ENCODE data around the gene VSIR.
A peak's percentile ranks its signal among the peaks of the same experiment; 100 is the strongest.

Gene VSIR

DNA sequence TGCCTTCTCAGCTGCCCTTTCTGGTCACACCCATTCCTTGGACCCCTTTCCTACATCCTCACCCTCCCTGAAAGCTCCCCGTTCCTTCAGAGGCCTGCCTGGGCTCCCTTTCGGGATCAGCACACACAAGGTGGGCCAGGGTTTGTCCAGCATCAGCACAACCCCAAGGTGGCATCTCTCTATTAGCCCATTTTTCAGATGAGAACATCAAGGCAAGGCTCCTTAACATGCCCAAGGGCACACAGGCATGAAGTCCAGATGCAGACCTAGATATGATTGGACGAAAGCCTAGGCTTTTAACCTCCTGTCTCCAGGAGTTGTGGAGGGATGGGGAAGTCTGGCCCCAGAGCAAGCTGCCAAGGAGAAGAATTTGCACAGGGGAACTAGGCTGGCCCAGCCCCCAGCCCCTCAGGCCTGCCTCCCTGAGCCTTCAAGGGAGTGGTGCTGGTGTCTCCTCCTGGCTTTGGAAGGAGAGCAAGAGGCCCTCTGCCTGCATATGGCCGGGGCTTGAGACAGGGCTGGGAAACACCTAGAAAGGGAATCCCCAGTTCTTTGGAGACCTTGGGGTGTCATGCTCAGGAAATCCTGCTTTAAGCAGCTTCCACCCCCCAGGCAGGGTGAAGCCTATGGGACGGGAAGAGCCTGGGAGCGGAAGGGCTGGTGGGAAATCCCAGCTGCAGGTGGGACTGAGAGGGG lies 9.0 kb upstream of the VSIR start:
- CTCF ChIA-PET, result interaction anchor here (0.7 to 2.7 kb wide), 13 partner anchors 8 to 114 kb away, joined by 3 to 13 read pairs (median 5); partner anchors contain the start of gene VSIR
- 85% methylated on average over 4 of the region's 6 CpGs for WGBS (ENCODE audit: insufficient coverage)
- Histone ChIP-seq H3K4me1 (ENCODE audit: control extremely low read depth in 1 of 4, control insufficient read depth in 4 of 4, insufficient read depth in 4 of 4, low read length in 3 of 4) (peaks cover 2 to 62% (median 33%) of the 10 kb centered on the region in 4 experiments), H3K27ac (ENCODE audit: insufficient read depth in 1 of 2, low read depth in 1 of 2, low read length in 2 of 2, poor library complexity in 1 of 2, severe bottlenecking in 2 of 2) (no peak overlapping the region), H3K36me3 (ENCODE audit: control insufficient read depth in 4 of 4, insufficient read depth in 4 of 4, low read length in 3 of 4) (no peaks in the 10 kb centered on the region), H3K4me3 (ENCODE audit: control insufficient read depth in 1 of 7, extremely low read depth in 1 of 7, insufficient read depth in 4 of 7, low read depth in 2 of 7, low read length in 6 of 7) (no peak overlapping the region), H3K27me3 (replicated peaks in 2 of 5; ENCODE audit: control insufficient read depth in 4 of 5, insufficient read depth in 5 of 5, low read length in 4 of 5) (no peaks in the 10 kb centered on the region), H3K9me3 (ENCODE audit: control extremely low read depth in 1 of 5, control insufficient read depth in 4 of 5, insufficient read depth in 2 of 5, low read depth in 1 of 5, low read length in 4 of 5) (no peaks in the 10 kb centered on the region)
- POLR2A ChIA-PET, result interaction anchor here (0.6 to 0.9 kb wide), 2 partner anchors 29 to 147 kb away, joined by 3 to 4 read pairs; no protein-coding TSS in a partner anchor
- no peak for DNase-seq

DNA sequence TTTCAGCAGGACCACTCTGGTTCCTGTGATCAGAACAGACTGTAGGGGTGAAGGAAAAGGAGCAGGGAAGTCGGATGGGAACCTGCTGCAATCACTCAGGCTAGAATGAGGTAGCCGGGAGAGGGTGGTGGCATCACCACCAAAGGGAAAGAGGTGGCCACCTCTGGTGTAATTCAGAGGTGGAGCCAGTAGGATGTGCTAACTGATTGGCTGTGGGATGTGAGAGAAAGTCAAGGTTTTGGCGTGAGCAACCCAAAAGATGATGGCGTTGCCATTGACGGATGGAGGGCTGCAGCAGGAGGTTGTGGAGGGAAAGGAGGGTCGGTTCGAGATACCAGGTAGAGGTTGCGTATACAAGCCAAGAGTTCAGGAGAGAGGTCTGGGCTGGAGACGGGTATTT lies 7.4 kb upstream of the VSIR start:
- H3K4me1 ChIP-seq (ENCODE audit: control extremely low read depth in 1 of 4, control insufficient read depth in 4 of 4, insufficient read depth in 4 of 4, low read length in 3 of 4), result peaks cover 13 to 79% (median 50%) of the 10 kb centered on the region in 4 experiments
- H3K9me3 ChIP-seq (ENCODE audit: control extremely low read depth in 1 of 5, control insufficient read depth in 4 of 5, insufficient read depth in 2 of 5, low read depth in 1 of 5, low read length in 4 of 5), result no peaks in the 10 kb centered on the region
- H3K27me3 ChIP-seq (replicated peaks in 2 of 5; ENCODE audit: control insufficient read depth in 4 of 5, insufficient read depth in 5 of 5, low read length in 4 of 5), result no peaks in the 10 kb centered on the region
- ChIA-PET POLR2A (no interaction called here), CTCF (interaction anchor here (0.9 to 1.7 kb wide), 3 partner anchors 16 to 75 kb away, joined by 3 to 4 read pairs (median 3); no protein-coding TSS in a partner anchor)
- H3K4me3 ChIP-seq (ENCODE audit: control insufficient read depth in 1 of 7, extremely low read depth in 1 of 7, insufficient read depth in 4 of 7, low read depth in 2 of 7, low read length in 6 of 7), result no peak overlapping the region
- no peaks in the 10 kb centered on the region for H3K36me3 ChIP-seq (ENCODE audit: control insufficient read depth in 4 of 4, insufficient read depth in 4 of 4, low read length in 3 of 4)
- no peak overlapping the region for H3K27ac ChIP-seq (ENCODE audit: insufficient read depth in 1 of 2, low read depth in 1 of 2, low read length in 2 of 2, poor library complexity in 1 of 2, severe bottlenecking in 2 of 2)
- peak in 1 of 3 donors; percentile 39 for DNase-seq
- 97% methylated on average over 9 of the region's 9 CpGs for WGBS (ENCODE audit: insufficient coverage)

DNA sequence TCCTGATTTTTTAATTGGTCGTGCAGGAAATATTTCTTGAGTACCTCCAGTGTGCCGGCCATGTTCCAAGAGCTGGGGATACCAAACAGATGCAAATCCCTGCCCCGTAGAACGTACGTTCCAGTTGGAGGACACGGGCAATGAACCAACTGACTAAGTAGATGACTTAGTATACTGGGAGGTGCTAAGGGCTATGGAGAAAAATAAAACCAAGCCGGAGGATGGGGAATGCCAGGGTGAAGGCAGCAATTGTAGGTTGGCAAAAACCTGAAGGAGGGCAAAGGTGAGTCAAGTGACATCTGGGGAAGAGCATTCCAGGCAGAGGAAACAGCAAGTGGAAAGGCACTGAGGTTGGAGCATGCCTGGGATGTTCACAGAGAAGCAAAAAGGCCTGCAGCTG lies 6.8 kb upstream of the VSIR start:
- ChIA-PET POLR2A (no interaction called here), CTCF (interaction anchor here (0.9 to 9.9 kb wide), 4 partner anchors 17 to 74 kb away, joined by 3 to 133 read pairs (median 12); no protein-coding TSS in a partner anchor)

DNA sequence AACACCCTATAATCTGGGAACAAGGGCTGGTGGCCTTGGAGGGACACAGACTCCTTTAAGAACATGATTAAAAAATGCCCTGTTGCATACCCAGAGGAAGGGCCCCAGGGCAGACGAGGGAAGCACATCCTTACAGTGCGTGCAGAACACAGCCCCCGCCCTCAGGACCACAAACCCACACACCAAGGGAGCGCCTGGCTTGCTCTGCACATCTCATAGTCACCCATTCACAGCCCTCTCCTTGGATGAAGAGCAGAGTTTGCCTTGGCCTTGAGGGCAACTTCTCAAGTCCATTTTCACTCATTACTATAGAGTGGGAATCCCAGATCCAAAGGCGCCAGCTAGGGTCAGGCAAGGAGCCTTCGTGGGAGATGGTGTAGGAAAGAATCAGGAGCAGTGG lies 6.3 kb upstream of the VSIR start:
- WGBS (ENCODE audit: insufficient coverage), result 85% methylated on average over 4 of the region's 6 CpGs

More for the DNA sequence above, 6.8 kb upstream of the VSIR start:
- no peaks in the 10 kb centered on the region for H3K9me3 ChIP-seq (ENCODE audit: control extremely low read depth in 1 of 5, control insufficient read depth in 4 of 5, insufficient read depth in 2 of 5, low read depth in 1 of 5, low read length in 4 of 5)
- no peak overlapping the region for H3K4me3 ChIP-seq (ENCODE audit: control insufficient read depth in 1 of 7, extremely low read depth in 1 of 7, insufficient read depth in 4 of 7, low read depth in 2 of 7, low read length in 6 of 7)
- H3K27me3 ChIP-seq (replicated peaks in 2 of 5; ENCODE audit: control insufficient read depth in 4 of 5, insufficient read depth in 5 of 5, low read length in 4 of 5), result no peaks in the 10 kb centered on the region
- H3K4me1 ChIP-seq (ENCODE audit: control extremely low read depth in 1 of 4, control insufficient read depth in 4 of 4, insufficient read depth in 4 of 4, low read length in 3 of 4), result peaks cover 16 to 85% (median 55%) of the 10 kb centered on the region in 4 experiments
- DNase-seq, result no peak
- no peak overlapping the region for H3K27ac ChIP-seq (ENCODE audit: insufficient read depth in 1 of 2, low read depth in 1 of 2, low read length in 2 of 2, poor library complexity in 1 of 2, severe bottlenecking in 2 of 2)
- H3K36me3 ChIP-seq (ENCODE audit: control insufficient read depth in 4 of 4, insufficient read depth in 4 of 4, low read length in 3 of 4), result no peaks in the 10 kb centered on the region
- 100% methylated on average over 6 of the region's 7 CpGs for WGBS (ENCODE audit: insufficient coverage)

GRCh38 chr10:71778071-71778825 lies 4.9 kb upstream of the VSIR start:
- DNase-seq, result no peak
- Histone ChIP-seq H3K4me3 (ENCODE audit: control insufficient read depth in 1 of 7, extremely low read depth in 1 of 7, insufficient read depth in 4 of 7, low read depth in 2 of 7, low read length in 6 of 7) (no peak overlapping the region), H3K36me3 (ENCODE audit: control insufficient read depth in 4 of 4, insufficient read depth in 4 of 4, low read length in 3 of 4) (no peaks in the 10 kb centered on the region), H3K4me1 (ENCODE audit: control extremely low read depth in 1 of 4, control insufficient read depth in 4 of 4, insufficient read depth in 4 of 4, low read length in 3 of 4) (peaks cover 22 to 93% (median 59%) of the 10 kb centered on the region in 4 experiments), H3K9me3 (ENCODE audit: control extremely low read depth in 1 of 5, control insufficient read depth in 4 of 5, insufficient read depth in 2 of 5, low read depth in 1 of 5, low read length in 4 of 5) (no peaks in the 10 kb centered on the region), H3K27me3 (replicated peaks in 2 of 5; ENCODE audit: control insufficient read depth in 4 of 5, insufficient read depth in 5 of 5, low read length in 4 of 5) (no peaks in the 10 kb centered on the region), H3K27ac (ENCODE audit: insufficient read depth in 1 of 2, low read depth in 1 of 2, low read length in 2 of 2, poor library complexity in 1 of 2, severe bottlenecking in 2 of 2) (no peak overlapping the region)
- ChIA-PET CTCF (interaction anchor here (0.8 to 9.9 kb wide), 9 partner anchors 10 to 81 kb away, joined by 3 to 133 read pairs (median 8); no protein-coding TSS in a partner anchor), POLR2A (no interaction called here)
- 100% methylated on average over 6 of the region's 11 CpGs for WGBS (ENCODE audit: insufficient coverage)

More for the DNA sequence above, 6.3 kb upstream of the VSIR start:
- Histone ChIP-seq H3K27me3 (replicated peaks in 2 of 5; ENCODE audit: control insufficient read depth in 4 of 5, insufficient read depth in 5 of 5, low read length in 4 of 5) (no peaks in the 10 kb centered on the region), H3K27ac (ENCODE audit: insufficient read depth in 1 of 2, low read depth in 1 of 2, low read length in 2 of 2, poor library complexity in 1 of 2, severe bottlenecking in 2 of 2) (no peak overlapping the region), H3K4me3 (ENCODE audit: control insufficient read depth in 1 of 7, extremely low read depth in 1 of 7, insufficient read depth in 4 of 7, low read depth in 2 of 7, low read length in 6 of 7) (no peak overlapping the region), H3K4me1 (ENCODE audit: control extremely low read depth in 1 of 4, control insufficient read depth in 4 of 4, insufficient read depth in 4 of 4, low read length in 3 of 4) (peaks cover 16 to 90% (median 60%) of the 10 kb centered on the region in 4 experiments), H3K36me3 (ENCODE audit: control insufficient read depth in 4 of 4, insufficient read depth in 4 of 4, low read length in 3 of 4) (no peaks in the 10 kb centered on the region), H3K9me3 (ENCODE audit: control extremely low read depth in 1 of 5, control insufficient read depth in 4 of 5, insufficient read depth in 2 of 5, low read depth in 1 of 5, low read length in 4 of 5) (no peaks in the 10 kb centered on the region)
- ChIA-PET POLR2A (no interaction called here), CTCF (interaction anchor here (1.7 to 9.9 kb wide), 4 partner anchors 19 to 74 kb away, joined by 3 to 133 read pairs (median 15); no protein-coding TSS in a partner anchor)
- peak in 1 of 3 donors; percentile 45 for DNase-seq

GRCh38 chr10:71777213-71777985 lies 4.1 kb upstream of the VSIR start:
- 96% methylated on average over 14 of the region's 17 CpGs for WGBS (ENCODE audit: insufficient coverage)
- DNase-seq, result peak in 2 of 3 donors; percentile 39 to 50

More at GRCh38 chr10:71777213-71777985, 4.1 kb upstream of the VSIR start:
- H3K9me3 ChIP-seq (ENCODE audit: control extremely low read depth in 1 of 5, control insufficient read depth in 4 of 5, insufficient read depth in 2 of 5, low read depth in 1 of 5, low read length in 4 of 5), result no peaks in the 10 kb centered on the region
- no peaks in the 10 kb centered on the region for H3K27me3 ChIP-seq (replicated peaks in 2 of 5; ENCODE audit: control insufficient read depth in 4 of 5, insufficient read depth in 5 of 5, low read length in 4 of 5)
- H3K27ac ChIP-seq (ENCODE audit: insufficient read depth in 1 of 2, low read depth in 1 of 2, low read length in 2 of 2, poor library complexity in 1 of 2, severe bottlenecking in 2 of 2), result peak overlapping the region; percentile 11 to 17
- peaks cover 22 to 91% (median 57%) of the 10 kb centered on the region in 4 experiments for H3K4me1 ChIP-seq (ENCODE audit: control extremely low read depth in 1 of 4, control insufficient read depth in 4 of 4, insufficient read depth in 4 of 4, low read length in 3 of 4)
- POLR2A ChIA-PET, result no interaction called here
- H3K36me3 ChIP-seq (ENCODE audit: control insufficient read depth in 4 of 4, insufficient read depth in 4 of 4, low read length in 3 of 4), result no peaks in the 10 kb centered on the region
- CTCF ChIA-PET, result interaction anchor here (0.8 to 13.0 kb wide), 20 partner anchors 8 to 463 kb away, joined by 3 to 159 read pairs (median 6); no protein-coding TSS in a partner anchor
- peak overlapping the region in 1 of 7 experiments; percentile 2 for H3K4me3 ChIP-seq (ENCODE audit: control insufficient read depth in 1 of 7, extremely low read depth in 1 of 7, insufficient read depth in 4 of 7, low read depth in 2 of 7, low read length in 6 of 7)

All from common myeloid progenitor, CD34-positive (primary cell).